Activated CD4-positive, alpha-beta T cell treated with anti-CD3 and anti-CD28 coated beads, Interleukin-2, amount 50 U/mL, for 4 hours (primary cell): ENCODE data around the gene AJUBA.
"Not testable (repeated sequence)": the region's sequence is repeated elsewhere in the genome, so short reads cannot be mapped to it uniquely, and the experiment has no call there.

Experiments used
- DNase-seq, 2 experiments: peaks; one replicate each; pipeline ENCODE4 v3.0.0-alpha.2; 2020

Gene AJUBA

DNA sequence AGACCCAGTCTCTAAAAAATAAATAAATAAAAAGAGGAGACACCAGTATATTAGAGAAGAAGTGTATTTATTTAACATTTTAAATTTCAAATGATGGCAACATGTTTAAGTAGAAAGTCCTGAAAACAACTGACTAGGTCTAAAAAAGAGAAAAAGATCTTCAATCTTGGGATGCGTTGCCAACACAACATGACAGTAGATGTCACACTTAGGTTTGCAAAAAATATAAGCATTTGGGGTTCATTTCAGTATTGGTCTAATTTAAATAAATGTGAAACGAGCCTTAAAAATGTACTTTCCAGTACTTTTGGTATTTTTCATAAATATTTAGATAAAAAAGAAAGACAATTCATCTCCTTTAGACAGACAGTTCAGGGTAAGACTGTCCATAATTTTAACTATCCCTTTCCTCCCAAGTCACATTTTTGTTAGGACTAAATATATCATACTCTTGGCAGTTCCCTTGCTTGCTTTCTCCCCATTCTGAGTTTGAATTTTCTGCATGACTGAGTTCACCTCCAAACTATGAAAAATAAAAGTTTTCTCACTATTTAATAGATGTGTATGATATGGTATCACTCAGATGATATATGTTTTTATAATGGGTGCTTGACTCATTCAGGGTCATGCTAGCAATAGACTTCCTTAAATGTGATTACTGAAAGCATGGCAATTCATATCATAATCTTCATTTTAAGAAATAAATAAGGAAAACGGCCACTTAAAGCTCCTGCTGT lies 23.3 kb upstream of the AJUBA start:
- DNase-seq, result no peak

DNA sequence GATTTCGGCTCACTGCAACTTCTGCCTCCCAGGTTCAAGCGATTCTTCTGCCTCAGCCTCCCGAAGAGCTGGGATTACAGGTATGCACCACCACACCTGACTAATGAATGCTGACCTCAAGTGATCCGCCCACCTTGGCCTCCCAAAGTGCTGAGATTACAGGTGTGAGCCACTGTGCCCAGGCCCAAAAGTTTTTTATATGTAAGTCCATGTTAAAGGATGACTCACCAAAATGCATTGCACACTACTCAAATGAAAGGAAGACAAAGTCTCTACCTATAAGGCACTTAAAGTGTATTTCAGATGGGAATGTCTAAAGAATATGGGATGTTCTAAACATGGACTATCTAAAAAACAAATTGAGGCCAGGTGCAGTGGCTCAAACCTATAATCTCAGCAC lies 21.9 kb upstream of the AJUBA start:
- not testable (repeated sequence) for DNase-seq

DNA sequence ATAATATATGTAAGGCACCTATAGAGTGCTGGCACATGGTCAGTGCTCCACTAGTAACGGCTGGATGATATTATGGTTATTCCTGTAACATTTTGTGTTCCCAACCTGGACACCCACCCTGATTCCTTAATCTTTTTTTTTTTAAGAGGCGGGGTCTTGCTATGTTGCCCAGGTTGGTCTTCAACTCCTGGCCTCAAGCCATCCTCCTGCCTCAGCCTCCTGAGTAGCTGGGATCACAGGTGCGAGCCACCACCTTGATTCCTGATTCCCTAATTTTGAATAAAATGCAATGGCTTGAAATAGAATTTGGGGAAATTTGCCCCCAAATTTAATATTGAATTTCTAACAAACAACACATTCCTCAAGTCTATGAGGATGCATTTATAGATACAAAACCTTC lies 20.2 kb upstream of the AJUBA start:
- DNase-seq, result no peak

DNA sequence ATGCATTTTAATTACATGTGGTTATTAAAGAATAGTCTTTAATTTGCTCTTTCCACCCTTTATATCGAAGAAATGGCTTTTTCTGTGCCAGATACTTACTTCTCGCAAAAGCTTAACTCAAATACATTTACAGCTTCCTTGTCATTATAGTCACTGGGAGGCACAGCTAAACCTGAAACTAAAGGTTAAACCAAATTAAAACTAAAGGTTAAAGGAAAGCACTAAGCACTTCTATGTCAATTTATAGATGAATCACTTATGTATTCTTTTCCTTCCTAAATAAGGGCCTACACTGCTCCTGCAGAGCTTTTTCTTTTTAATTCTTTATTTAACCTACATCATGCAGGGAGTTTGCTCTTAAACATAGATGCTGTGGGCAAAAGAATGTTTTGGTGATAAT lies 18.5 kb upstream of the AJUBA start:
- DNase-seq, result no peak

- DNase-seq, result no peak
Measured at GRCh38 chr14:22998329-22999012, 16.1 kb upstream of the AJUBA start.

DNA sequence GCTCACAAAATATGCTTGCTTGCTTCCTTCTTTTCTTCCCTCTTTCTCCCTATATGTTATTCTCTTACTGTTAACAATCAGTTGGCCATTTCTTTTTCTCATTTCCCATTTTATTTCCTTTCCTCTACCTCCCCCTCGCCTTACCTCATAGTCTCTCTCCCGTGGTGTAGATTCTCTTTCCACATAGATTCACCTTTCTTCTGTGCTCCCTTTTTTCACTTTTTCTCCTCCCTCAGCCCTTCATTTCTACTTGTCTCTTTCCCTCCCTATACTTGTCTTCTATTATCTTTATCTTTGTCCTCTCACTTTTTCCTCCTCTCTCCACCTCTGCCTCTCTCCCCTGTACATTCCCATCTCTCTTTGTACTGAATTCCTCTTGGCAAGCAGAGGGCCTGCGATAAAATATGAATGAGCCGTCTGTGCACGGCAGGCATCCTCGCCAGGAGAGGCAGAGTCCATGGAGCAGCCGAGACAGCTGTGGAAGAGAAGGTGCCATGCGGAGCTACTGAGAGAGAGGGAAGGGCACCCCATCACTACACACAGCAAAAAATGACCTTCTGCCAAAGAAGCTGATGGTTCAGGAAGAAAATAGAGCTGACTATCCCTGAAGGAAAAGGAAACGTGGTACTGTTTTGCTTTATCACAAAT lies 15.4 kb upstream of the AJUBA start:
- no peak for DNase-seq

DNA sequence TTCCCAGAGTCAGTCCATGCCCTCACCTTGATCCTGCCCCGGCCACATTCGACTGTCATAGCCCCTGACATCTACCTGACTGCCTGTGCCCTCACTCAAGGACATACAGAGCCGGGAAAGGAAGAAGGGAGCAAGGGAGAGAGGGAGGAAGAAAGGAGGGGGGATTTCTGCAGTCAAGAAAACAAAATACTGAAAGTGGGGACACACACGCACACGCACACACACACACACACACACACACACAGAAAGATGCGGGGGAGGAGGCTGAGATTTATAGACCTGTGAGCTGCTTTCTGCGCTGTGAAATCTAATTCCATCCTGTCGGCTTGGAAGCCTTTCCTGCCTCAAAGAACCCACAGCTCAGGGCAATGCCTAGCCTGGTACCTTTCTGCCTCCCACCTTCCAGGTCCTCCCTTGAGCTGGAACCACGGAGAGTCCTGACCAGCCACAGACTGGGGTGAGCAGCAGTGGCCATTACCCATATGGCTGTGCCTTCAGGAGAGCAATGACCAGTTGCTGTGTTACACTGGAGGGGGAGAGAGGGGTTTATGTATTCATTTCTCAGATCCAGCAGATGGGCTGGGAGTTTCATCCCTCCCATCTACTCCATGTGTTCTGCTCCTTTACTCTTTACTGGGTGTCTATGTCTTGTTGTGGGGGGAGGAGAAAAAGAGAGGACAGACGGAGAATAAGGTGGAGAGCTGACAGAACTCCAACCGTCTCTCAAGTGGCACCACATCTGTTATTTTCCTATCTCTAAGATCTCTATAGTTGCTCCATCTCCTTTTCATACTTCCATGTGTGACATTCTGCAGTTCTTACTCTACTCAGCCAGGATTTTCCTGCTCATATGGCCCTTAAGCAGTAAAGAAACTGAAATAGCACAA lies 14.7 kb upstream of the AJUBA start:
- no peak for DNase-seq

DNA sequence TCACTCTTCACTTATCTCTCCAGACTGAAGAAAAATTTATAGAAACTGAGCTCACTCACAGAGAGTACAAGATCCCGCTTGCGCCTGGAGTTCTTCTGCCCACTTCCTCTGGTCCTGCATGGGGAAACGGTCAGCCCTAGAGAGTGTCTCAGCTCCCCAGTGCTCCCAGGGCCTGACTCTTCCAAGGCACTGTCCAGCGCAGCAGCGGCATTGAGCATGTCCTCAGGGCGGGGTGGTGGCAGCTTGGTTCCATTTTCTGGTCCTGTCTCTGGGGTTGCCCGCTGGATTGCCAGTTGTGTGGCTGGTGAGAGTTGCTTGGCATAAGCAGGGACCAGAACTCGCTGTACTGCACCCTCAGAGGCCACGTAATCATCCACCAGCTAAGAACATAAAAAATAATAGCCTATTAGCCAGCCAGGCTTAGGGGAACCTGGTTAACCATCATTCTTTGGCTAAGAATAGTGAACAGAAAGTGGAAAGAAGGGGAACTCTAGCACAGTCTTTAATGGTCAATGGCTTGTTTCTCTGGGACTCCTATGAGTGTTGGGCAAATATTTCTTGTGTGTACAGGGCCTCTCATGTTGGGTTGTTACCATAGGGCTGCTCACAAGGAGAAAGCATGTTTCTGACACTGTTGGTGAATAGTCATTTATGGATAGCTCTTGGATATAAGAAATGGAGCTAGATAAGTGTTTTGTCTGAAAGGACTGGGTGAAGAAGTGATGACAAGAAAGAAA lies 13.7 kb upstream of the AJUBA start:
- DNase-seq, result no peak

- DNase-seq, result peak in 1 of 2 experiments; percentile 23
Measured at GRCh38 chr14:22994762-22995275, 12.5 kb upstream of the AJUBA start.

DNA sequence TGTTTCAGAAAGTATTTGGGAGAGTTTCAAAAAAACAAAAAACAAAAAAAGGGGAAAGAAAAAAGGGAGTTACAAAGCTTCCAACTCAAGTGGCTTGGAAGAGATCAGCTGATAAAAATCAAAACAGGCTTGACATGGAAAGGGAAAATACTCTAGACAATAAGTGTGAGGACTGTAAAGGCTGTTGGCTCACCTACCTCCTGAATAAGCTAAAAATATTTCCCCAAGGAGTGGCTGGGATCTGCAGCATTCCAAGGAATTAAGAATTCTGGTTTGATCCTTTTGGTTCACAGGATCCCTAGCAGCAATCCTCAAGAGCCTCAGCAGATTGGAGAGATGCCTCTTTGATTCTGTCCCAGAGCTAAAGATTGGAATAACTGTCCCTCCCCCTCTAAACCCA lies 11.2 kb upstream of the AJUBA start:
- no peak for DNase-seq

DNA sequence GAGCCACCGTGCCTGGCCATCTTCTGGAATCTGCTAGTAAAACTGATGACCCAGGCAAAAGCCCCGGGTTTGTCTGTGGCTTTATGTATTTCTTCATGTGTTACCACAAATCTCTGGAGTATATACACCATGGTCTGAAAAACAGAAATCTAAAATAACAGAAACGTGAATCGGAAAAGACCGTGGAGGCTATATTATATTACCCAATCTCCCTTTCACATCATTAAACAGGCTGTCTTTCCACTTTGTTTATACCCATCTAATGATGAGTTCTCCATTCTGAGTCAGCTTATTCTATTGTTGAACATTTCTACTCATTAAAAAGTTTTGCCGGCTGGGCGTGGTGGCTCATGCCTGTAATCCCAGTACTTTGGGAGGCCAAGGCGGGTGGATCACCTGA lies 9.5 kb upstream of the AJUBA start:
- DNase-seq, result no peak

DNA sequence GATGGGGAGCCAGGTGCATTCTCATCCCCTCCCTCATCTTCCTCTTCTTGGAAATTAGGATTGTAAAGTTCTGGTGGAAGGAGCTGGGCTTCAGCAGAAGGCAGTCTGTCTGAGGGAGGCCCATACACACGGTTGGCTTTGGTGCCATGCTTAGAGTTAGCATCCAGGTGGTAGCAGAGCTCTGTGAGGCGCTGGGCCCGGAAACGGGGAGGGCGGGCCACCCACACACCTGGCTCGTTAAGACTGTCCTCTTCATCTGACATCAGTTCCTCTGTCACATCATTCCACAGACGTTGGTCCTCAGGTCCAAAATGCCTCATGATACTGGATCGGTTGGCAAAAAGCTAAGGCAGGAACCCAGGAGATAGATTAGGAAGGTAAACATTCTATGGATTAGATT lies 4.9 kb upstream of the AJUBA start:
- DNase-seq, result no peak

- DNase-seq, result peak; percentile 90 to 93
Measured at GRCh38 chr14:22986508-22987054, 4.2 kb upstream of the AJUBA start.

- no peak for DNase-seq
Measured at GRCh38 chr14:22985894-22986507, 3.6 kb upstream of the AJUBA start.

GRCh38 chr14:22984959-22985658 lies 2.8 kb upstream of the AJUBA start:
- no peak for DNase-seq

- DNase-seq, result no peak
Measured at GRCh38 chr14:22981876-22982476, 375 bp downstream of the AJUBA start.

DNA sequence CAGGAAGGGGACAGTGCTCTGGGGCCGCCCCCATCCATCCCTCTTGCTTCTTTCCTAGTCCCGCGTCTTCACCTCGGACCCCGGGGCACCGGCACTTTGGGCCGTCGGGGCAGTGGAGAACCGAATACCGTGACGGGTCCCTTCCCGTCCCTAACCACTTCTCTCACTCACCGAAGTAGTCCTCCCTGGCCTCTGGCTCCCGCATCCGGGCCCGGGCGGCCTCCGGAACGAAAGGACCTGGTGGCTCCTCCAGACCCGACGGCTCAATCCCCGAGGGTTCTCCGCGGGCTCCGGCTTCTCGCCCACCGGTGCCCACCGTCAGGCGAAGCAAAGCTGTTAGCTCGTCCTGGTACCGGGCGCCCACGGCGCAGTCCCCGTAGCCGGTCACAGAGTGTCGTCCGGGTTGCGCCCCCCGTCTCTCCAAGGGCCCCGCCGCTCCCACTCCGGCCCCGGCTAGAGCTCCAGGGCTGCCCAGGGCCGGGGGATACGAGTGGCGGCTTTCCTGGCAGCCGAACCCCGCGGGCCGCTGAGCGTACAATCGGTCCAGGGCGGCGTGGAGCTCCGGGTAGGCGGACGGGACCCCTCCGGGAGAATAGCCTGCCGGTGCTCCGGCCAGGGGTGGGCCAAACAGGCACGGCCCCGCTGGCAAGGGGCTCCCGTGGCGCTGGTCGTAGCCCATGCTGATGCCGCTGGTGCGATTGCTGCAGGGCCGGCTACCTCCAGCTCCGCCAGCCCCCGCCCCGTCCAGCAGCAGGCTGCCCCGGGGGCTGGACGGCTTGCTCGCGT lies 1.1 kb downstream of the AJUBA start:
- no peak for DNase-seq

GRCh38 chr14:22980672-22981089 lies 1.7 kb downstream of the AJUBA start:
- DNase-seq, result peak; percentile 28 to 30

- no peak for DNase-seq
Measured at GRCh38 chr14:22979748-22980392, 2.5 kb downstream of the AJUBA start.
